Small intestine (tissue), 7 donors: ENCODE data around the gene DNAAF3. TPM values are rescaled to one million over a fixed set of nuclear protein-coding genes. Genes with fewer than 3 reads are reported as not detected.
A peak's percentile ranks its signal among the peaks of the same experiment; 100 is the strongest.
"Not testable (repeated sequence)": the region's sequence is repeated elsewhere in the genome, so short reads cannot be mapped to it uniquely, and the experiment has no call there.

Experiments used
- DNase-seq, 2 donors: peaks; one replicate each; pipeline versions ENCODE4 v3.0.0 to v3.0.0-alpha.2; 2013
- FAIRE-seq: peaks from 2 replicates; lab custom pipeline; 2012; peaks lifted over from hg19 to GRCh38; lab: Jason Lieb, UNC
- H3K27ac ChIP-seq, 3 donors: one replicate each; pipeline ENCODE4 v1.5.1; 2013; ENCODE audit warnings: low read length in 2 of 3, mild to moderate bottlenecking in 2 of 3, control low read depth in 1 of 3, inconsistent platforms in 1 of 3, low read depth in 1 of 3, moderate library complexity in 1 of 3
- H3K27me3 ChIP-seq, 3 donors: one replicate each; pipeline ENCODE4 v1.6.1; 2013; ENCODE audit warnings: low read length in 3 of 3, inconsistent platforms in 1 of 3; ENCODE audit not compliant: control insufficient read depth in 3 of 3, insufficient read depth in 3 of 3
- H3K36me3 ChIP-seq, 3 donors: one replicate each; pipeline ENCODE4 v1.6.1; 2013; ENCODE audit warnings: low read length in 3 of 3, inconsistent platforms in 1 of 3, low read depth in 1 of 3, mild to moderate bottlenecking in 1 of 3, moderate library complexity in 1 of 3; ENCODE audit not compliant: control insufficient read depth in 3 of 3, insufficient read depth in 2 of 3
- H3K4me1 ChIP-seq, 3 donors: one replicate each; pipeline ENCODE4 v1.6.1; 2013; ENCODE audit warnings: low read length in 2 of 3, inconsistent platforms in 1 of 3, low read depth in 1 of 3, mild to moderate bottlenecking in 1 of 3, moderate library complexity in 1 of 3; ENCODE audit not compliant: control insufficient read depth in 3 of 3, insufficient read depth in 2 of 3
- H3K4me3 ChIP-seq, 3 donors: one replicate each; pipeline ENCODE4 v1.5.1; 2013; ENCODE audit warnings: low read length in 3 of 3, control low read depth in 1 of 3, inconsistent platforms in 1 of 3, low read depth in 1 of 3, mild to moderate bottlenecking in 1 of 3, moderate library complexity in 1 of 3
- H3K9me3 ChIP-seq, 2 donors: one replicate each; pipeline ENCODE4 v1.6.1; 2013; ENCODE audit warnings: low read depth in 1 of 2, low read length in 1 of 2; ENCODE audit not compliant: control insufficient read depth in 2 of 2, insufficient read depth in 1 of 2
- WGBS, 3 donors: extraction: QIAGEN DNeasy Blood & Tissue Kit; methylation state at CpG; one replicate each; pipeline ENCODE4 v1.1.7; 2013; 5-methylcytosine and 5-hydroxymethylcytosine counted together
- polyA plus RNA-seq, 4 donors: library from polyadenylated mRNA; stranded (reverse) in 3 of 4; unstranded in 1 of 4; fragments of 200-250 nt in 3 of 4; fragments of 120-200 nt in 1 of 4; gene quantifications; one replicate each; pipeline versions ENCODE4 v1.2.1 to v1.2.3, GENCODE V29; 2013
- donor health status: healthy with polysubstance abuse.
- donor health status: control.
- donor health status: control.
- donor health status: Bipolar disorder and iron deficiency.
- donor health status: healthy.

Gene DNAAF3
- polyA plus RNA-seq, 4 donors, result 0.62 to 0.64 TPM; not detected in 2

GRCh38 chr19:55160128-55160985 lies 6.1 kb downstream of the DNAAF3 start:
- peaks cover 0 to 9% (median 0%) of the 10 kb centered on the region in 3 donors for H3K4me1 ChIP-seq
- no peak overlapping the region for H3K4me3 ChIP-seq

GRCh38 chr19:55158848-55159749 lies 7.3 kb downstream of the DNAAF3 start:
- FAIRE-seq, result no peak

More at GRCh38 chr19:55160128-55160985, 6.1 kb downstream of the DNAAF3 start:
- 3 to 7% (median 4%) methylated on average over 19 to 33 of the region's 33 CpGs for WGBS, 3 donors
- H3K36me3 ChIP-seq, result no peaks in the 10 kb centered on the region
- FAIRE-seq (no peak), DNase-seq (peak; percentile 89 to 92)
- peaks cover 0 to 68% (median 20%) of the 10 kb centered on the region in 3 donors for H3K27me3 ChIP-seq
- no peak overlapping the region for H3K27ac ChIP-seq
- no peaks in the 10 kb centered on the region for H3K9me3 ChIP-seq

GRCh38 chr19:55158423-55158822 lies 8.0 kb downstream of the DNAAF3 start:
- Histone ChIP-seq H3K4me3 (no peak overlapping the region), H3K36me3 (no peaks in the 10 kb centered on the region), H3K4me1 (peaks cover 0 to 9% (median 0%) of the 10 kb centered on the region in 3 donors), H3K27me3 (peaks cover 0 to 63% (median 15%) of the 10 kb centered on the region in 3 donors), H3K9me3 (no peaks in the 10 kb centered on the region), H3K27ac (no peak overlapping the region)
- no peak for DNase-seq
- FAIRE-seq, result no peak
- 36 to 57% (median 37%) methylated on average over 4 of the region's 4 CpGs for WGBS, 3 donors

More at GRCh38 chr19:55158848-55159749, 7.3 kb downstream of the DNAAF3 start:
- Histone ChIP-seq H3K27me3 (peaks cover 0 to 67% (median 17%) of the 10 kb centered on the region in 3 donors), H3K36me3 (no peaks in the 10 kb centered on the region), H3K9me3 (no peaks in the 10 kb centered on the region), H3K27ac (no peak overlapping the region), H3K4me1 (peaks cover 0 to 9% (median 0%) of the 10 kb centered on the region in 3 donors), H3K4me3 (no peak overlapping the region)
- WGBS, 3 donors, result 35 to 65% (median 46%) methylated on average over 18 of the region's 18 CpGs
- no peak for DNase-seq

- H3K27me3 ChIP-seq, result peaks cover 0 to 57% (median 15%) of the 10 kb centered on the region in 3 donors
- peak within 1 kb of the TSS in 1 of 3 donors; percentile 8 for H3K4me3 ChIP-seq
- no peak within 1 kb of the TSS for H3K27ac ChIP-seq
- FAIRE-seq, result no peak
- DNase-seq, result no peak
- WGBS, 3 donors, result 24 to 40% (median 35%) methylated on average over 27 to 39 of the region's 39 CpGs
- H3K9me3 ChIP-seq, result no peaks in the 10 kb centered on the region
- H3K4me1 ChIP-seq, result peaks cover 0 to 9% (median 0%) of the 10 kb centered on the region in 3 donors
- H3K36me3 ChIP-seq, result no peaks in the 10 kb centered on the region
Observed at GRCh38 chr19:55157064-55157908, 9.1 kb downstream of the DNAAF3 start, which contains the start of gene TNNI3. Gene TNNI3 (minus strand): TSS chr19:55157732. CDS start chr19:55157589, 143 bp downstream.

- Histone ChIP-seq H3K27me3 (peaks cover 0 to 51% (median 10%) of the 10 kb centered on the region in 3 donors), H3K27ac (no peak overlapping the region), H3K36me3 (no peaks in the 10 kb centered on the region), H3K4me1 (peaks cover 0 to 9% (median 0%) of the 10 kb centered on the region in 3 donors), H3K9me3 (peaks cover 0 to 5% of the 10 kb centered on the region in 2 donors), H3K4me3 (peak overlapping the region in 2 of 3 donors; percentile 8 to 10)
- peak; percentile 53 to 78 for DNase-seq
- FAIRE-seq, result no peak
- WGBS, 3 donors, result 3 to 7% (median 6%) methylated on average over 35 to 52 of the region's 52 CpGs
Observed at GRCh38 chr19:55156202-55157063, 10.0 kb downstream of the DNAAF3 start.

- not testable (repeated sequence) for H3K9me3 ChIP-seq, H3K4me1 ChIP-seq, FAIRE-seq, H3K27ac ChIP-seq, DNase-seq, H3K36me3 ChIP-seq
- 0 to 7% (median 6%) methylated on average over 5 of the region's 5 CpGs for WGBS, 3 donors
- H3K4me3 ChIP-seq, result peak overlapping the region in 1 of 3 donors; percentile 10
- peaks cover 0 to 46% (median 6%) of the 10 kb centered on the region in 3 donors for H3K27me3 ChIP-seq
Observed at GRCh38 chr19:55155784-55156183, 10.6 kb downstream of the DNAAF3 start.

- Histone ChIP-seq H3K9me3 (peaks cover 0 to 5% of the 10 kb centered on the region in 2 donors), H3K27ac (no peak overlapping the region), H3K4me1 (peaks cover 0 to 9% (median 0%) of the 10 kb centered on the region in 3 donors), H3K27me3 (peaks cover 0 to 44% (median 11%) of the 10 kb centered on the region in 3 donors), H3K4me3 (no peak overlapping the region), H3K36me3 (no peaks in the 10 kb centered on the region)
- DNase-seq (no peak), FAIRE-seq (no peak)
- WGBS, 3 donors, result 77 to 87% (median 79%) methylated on average over 11 to 12 of the region's 12 CpGs
Observed at GRCh38 chr19:55153652-55154264, 12.7 kb downstream of the DNAAF3 start.
